HCT116 (cell line): ENCODE results near the gene PSMD2.

Source experiments
- CTCF ChIP-seq, 3 experiments: fragments of 200-600 bp in 1 of 3; sonication (generic) in 1 of 3; IDR thresholded peaks in 2 of 3; conservative IDR thresholded peaks in 1 of 3; 2 replicates each; pipeline ENCODE4 v1.5.1; 2012 to 2017; ENCODE audit warnings: low read depth in 2 of 3, low read length in 2 of 3, antibody characterized with exemption in 1 of 3, borderline replicate concordance in 1 of 3, control low read depth in 1 of 3, mild to moderate bottlenecking in 1 of 3, mixed read lengths in 1 of 3, mixed run types in 1 of 3, moderate library complexity in 1 of 3; ENCODE audit not compliant: insufficient read depth in 1 of 3
- ELF1 ChIP-seq: IDR thresholded peaks from 2 replicates; pipeline ENCODE4 v1.6.1; 2012; ENCODE audit warnings: low read depth, borderline replicate concordance
- EZH2 ChIP-seq: fragments of 200-600 bp; sonication (generic); IDR thresholded peaks from 2 replicates; pipeline ENCODE4 v1.6.1; 2017; ENCODE audit warnings: antibody characterized with exemption, mixed run types
- EZH2phosphoT487 ChIP-seq: fragments of 200-600 bp; IDR thresholded peaks from 2 replicates; pipeline ENCODE4 v1.6.1; 2018; ENCODE audit warnings: antibody characterized with exemption, borderline replicate concordance
- POLR2AphosphoS5 ChIP-seq: IDR thresholded peaks from 2 replicates; pipeline ENCODE4 v1.6.1; 2011; ENCODE audit warnings: mild to moderate bottlenecking, low read depth, low read length, moderate library complexity
- RAD21 ChIP-seq: IDR thresholded peaks from 2 replicates; pipeline ENCODE4 v1.6.1; 2012; ENCODE audit warnings: low read depth, mild to moderate bottlenecking

DNA sequence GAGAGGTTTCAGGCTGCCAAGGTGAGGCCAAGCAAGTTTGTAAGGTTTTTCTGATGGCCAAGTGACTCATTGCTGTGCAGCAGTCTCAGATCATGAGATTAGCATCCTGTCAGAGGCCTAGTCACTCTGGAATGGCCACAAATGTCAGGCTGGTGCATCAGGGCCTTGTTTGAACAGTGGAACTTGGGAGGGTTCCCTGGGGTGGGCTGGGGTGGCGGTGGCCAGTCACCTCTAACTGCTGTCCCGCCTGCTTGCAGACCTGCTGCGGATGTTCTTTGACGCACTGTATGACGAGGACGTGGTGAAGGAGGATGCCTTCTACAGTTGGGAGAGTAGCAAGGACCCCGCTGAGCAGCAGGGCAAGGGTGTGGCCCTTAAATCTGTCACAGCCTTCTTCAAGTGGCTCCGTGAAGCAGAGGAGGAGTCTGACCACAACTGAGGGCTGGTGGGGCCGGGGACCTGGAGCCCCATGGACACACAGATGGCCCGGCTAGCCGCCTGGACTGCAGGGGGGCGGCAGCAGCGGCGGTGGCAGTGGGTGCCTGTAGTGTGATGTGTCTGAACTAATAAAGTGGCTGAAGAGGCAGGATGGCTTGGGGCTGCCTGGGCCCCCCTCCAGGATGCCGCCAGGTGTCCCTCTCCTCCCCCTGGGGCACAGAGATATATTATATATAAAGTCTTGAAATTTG lies 35.6 kb downstream of the PSMD2 start:
- TF ChIP-seq CTCF (IDR thresholded peaks at IDR 0.05 in 2 of 3, conservative IDR thresholded peaks at IDR 0.05 in 1 of 3; ENCODE audit: borderline replicate concordance in 1 of 3, insufficient read depth in 1 of 3, low read depth in 2 of 3, low read length in 2 of 3) (no peak), POLR2AphosphoS5 (no peak), EZH2 (no peak), ELF1 (no peak), EZH2phosphoT487 (no peak), RAD21 (no peak)
